ENCODE results near the gene GGA2.
"Not testable (repeated sequence)": the region's sequence is repeated elsewhere in the genome, so short reads cannot be mapped to it uniquely, and the experiment has no call there.

GGA2 gene

DNA sequence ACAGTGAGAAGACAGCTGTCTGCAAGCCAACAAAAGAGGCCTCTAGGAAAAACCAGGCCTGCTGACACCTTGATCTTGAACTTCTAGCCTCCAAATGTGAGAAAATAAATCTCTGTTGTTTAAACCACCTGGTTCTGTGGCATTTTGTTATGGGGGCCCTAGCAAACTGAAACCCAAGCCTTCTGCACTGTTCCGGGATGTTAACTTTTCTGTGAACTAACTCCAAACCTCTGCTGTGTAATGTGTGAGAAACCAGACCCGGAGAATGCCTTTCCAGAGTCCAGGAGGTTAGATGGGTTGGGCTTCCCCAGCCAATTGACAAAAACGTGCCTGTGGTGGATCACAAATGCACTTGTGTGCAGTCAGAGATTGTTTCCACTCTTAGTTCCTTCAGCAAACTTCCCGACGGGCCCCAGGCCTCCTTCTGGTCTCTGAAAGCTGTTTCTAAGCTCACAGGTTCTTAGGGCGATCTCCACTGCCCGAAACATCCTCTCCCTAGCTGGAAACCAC is 13.6 kb upstream of the GGA2 start:
- DNase-seq = no peak

DNA sequence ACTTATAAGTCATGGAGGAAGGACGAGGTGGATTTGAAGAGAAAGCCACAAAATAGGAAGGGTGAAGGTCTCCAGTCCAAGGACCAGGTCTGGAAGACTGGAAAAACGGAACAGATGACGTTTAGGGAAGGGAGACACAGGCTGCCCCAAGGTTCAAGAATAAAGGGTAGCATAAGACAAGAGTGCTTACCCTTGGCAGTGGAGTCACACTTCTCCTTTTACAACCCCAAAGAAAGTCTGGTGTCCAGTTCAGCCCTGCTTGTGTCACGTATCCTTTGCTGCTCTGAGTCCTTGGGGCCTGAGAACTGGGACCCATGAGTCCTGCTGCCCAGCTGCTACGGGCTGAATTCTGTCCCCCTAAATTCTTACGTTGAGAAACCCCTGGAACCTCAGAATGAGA is 13.0 kb upstream of the GGA2 start:
- no peak for DNase-seq

DNA sequence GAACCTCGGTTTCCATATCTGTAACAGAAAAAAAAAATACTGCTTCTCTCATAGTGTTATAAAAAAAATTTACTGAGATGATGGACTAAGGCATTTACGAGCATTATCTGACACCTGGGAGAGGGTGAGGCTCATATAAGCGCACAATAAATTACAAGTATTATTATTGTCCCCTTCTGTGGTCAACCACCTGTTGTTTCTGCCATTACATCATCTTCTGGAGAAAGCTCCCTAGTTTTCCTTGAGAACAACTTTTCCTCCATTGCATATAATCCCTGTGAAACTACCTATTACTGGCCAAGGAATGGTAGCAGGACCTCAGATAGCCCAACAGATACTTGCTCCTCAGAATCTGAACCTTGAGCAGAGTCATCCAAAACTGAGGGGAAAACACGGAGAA is 11.7 kb upstream of the GGA2 start:
- DNase-seq = no peak

DNA sequence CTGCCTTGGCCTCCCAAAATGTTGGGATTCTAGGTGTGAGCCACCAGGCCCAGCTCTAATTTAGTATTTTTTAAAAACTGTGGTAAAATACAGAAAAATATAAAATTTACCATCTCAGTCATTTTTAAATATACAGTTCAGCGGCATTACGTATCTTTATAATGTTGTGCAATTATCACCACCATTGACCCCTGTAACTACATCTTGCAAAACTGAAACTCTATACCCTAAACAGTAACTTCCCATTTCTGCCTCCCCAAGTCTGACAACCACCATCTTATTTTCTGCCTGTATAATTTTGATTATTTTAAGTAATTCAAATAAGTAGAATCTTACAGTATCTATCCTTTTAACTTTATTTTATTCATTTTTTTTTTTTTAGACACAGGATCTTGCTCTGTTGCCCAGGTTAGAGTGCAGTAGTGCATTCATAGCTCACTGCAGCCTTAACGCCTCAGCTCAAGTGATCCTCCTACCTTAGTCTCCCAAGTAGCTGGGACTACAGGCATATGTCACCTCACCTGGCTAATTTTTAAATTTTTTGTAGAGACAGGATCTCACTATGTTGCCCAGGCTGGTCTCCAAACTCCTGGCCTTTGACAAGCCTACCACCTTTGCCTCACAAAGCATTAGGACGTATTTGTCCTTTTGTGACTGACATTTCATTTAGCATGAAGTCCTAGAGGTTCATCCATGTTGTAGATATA is 10.9 kb upstream of the GGA2 start:
- no peak for DNase-seq

DNA sequence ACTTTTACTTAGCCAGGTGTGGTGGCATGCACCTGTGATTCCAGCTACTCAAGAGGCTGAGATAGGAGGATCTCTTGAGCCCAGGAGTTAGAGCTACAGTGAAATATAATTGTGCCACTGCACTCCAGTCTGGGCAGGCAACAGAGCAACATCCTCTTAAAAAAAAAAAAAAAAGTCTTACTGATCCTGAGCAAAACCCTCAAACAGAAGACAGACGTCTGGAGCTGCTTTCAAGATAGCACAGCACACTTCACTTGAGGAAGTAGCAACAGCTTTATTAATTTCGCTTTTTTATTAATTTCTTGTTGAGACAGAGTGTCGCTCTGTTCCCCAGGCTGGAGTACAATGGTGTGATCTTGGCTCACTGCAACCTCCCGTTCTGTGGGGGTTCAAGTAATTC is 10.2 kb upstream of the GGA2 start:
- no peak for DNase-seq

DNA sequence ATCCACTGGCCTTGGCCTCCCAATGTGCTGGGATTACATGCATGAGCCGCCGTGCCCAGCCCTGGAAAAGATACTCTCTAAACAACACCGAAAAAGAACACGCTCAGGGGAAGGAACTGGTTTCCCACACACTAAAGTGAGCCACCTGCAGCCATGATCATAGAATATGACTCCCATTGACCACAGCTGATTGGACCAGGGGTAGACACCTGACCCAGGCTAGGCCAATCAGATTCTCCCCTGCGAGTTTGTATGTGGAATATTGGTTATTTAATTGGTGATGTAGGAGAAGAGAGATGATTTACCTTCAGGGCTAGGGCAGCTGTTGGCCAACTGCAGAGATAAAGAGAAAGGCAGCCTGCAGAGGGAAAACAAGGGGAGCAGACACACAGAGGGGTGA is 9.0 kb upstream of the GGA2 start:
- DNase-seq = no peak

DNA sequence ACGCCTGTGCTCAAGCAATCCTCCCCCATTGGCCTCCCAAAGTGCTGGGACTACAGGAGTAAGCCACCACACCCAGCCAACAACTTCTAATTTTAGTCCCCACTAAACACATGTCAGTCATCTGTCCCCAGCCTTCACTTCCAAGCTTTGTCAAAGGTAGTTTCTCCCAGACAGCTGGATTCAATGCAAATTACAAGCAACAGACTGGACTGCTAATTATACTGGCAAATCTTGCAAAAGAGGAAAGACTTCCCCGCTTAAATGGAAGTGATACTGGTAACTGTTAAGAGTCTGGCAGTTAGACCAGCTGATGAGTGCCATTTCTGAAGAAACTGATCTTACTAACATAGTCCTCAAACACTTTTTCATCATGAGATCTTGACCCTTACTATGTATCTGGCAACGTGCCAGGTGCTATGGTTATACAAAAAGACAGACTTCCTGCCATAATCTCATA is 8.2 kb upstream of the GGA2 start:
- DNase-seq = no peak

DNA sequence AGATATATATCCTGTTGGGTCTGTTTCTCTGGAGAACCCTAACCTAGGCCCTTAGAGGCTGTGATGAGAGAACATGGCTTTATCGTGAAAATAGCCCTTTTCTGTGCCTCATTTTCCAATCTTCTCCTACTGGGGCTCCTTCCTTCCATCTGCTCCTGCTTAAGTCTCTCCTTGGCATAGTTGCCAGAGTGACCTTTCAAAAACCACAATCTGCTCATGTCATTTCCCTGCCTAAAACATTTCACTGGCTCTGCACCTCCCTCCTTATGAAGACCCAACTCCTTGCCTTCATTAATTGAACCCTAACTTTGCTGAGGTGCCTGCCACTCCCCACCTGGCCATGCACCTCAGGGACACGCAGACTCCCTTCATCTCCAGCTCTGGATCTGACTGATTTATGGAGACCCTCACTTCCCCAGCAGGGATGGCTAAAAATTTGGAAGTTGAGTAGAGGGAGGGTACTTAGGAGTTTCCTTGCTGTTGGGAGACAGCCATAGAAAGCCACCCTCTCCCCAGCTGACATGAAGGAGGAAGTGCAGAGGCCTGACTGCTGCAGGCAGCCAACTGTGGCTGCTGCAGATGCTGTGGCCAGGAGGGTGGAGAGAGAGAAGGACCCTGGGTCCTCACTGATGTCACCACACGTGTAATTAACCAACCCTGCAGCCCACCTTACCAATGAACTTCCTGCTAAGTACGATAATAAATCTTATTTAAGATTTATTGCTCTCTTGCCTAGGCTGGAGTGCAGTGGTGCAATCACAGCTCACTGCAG is 6.3 kb upstream of the GGA2 start:
- DNase-seq = no peak

DNA sequence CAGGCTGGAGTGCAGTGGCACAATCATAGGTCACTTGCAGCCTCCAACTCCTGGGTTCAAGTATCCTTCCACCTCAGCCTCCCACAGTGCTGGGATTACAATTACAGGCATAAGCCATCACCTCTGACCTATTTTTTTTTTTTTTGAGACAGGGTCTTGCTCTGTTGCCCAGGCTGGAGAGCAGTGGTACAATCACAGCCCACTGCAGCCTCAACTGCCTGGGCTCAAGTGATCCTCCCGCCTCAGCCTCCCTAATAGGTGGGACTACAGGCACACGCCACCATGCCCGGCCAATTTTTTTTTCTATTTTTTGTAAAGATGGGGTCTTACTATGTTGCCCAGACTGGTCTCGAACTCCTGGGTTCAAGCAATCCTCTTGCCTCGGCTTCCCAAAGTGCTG is 5.6 kb upstream of the GGA2 start:
- no peak for DNase-seq

DNA sequence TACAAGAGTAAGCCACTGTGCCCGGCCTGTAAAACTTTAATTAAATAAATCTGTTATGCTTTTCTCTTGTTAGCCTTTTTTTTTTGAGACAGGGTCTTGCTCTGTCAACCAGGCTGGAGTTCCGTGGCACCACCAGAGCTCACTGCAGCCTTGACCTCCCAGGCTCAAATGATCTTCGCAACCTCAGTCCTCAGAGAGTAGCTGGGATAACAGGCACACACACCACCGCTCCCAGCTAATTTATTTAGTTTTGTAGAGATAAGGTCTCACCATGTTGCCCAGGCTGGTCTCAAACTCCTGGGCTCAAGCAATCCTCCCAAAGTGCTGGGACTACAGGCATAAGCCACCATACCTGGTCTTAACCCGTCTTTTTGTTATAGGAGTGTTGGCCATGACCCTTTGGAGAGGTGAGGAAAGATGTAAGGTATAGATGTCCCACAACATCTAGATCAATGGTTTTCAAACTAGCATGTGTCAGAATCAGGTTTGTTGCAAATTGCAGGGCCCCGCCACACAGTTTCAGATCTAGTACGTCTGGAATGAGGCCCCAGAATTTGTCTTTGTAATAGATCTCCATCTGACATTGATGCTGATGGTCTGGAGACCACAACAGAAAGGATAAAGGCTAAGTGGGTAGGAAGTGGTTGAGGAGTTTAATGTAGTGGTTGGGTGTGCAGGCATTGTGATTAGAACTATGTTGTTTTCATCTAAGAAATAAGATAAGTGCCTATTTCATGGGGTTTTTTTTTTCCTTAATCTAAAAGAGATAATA is 4.3 kb upstream of the GGA2 start:
- DNase-seq = no peak

DNA sequence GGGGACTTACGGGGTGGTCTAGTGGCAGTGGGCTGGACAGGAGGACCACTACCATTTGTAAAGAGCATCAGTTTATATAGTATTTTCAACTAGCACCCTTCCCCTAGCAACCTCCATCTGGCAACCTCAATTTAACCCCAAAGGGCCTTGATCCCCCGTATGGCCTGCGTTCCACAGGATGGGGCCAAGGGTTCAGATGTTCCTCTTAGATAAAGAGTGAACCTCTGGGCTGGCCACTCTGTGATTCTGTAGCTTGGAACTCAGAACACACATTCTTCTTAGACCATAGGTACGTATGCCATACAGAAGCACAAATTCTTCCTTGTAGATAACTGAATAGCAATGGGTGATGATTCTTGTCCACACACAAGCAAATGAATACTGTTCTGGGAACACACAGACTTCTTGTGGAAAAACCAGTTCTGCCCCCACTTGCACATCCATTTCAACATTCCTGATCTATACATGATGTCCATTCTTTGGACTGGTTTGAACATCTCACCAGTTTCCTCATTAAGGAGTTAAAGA is 1.9 kb upstream of the GGA2 start:
- no peak for DNase-seq

DNA sequence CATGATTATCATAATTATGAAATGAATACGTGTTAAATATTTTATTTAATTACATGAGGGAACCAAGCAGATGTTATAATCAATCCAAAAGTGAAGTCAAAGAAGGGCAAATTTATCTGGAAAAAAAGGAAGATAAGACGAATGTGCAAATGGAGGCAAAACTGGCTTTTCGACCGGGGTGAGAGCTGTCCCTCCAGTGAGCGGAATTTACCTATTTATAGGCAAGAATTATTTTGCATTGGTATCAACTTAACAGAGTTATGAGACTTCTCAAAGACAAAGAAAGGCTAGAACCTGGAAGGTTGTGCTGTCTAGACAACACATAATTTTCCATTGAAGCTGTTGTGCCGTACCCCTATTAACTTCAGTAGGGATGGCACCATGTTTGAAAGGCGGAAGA is 1.4 kb upstream of the GGA2 start:
- no peak for DNase-seq

DNA sequence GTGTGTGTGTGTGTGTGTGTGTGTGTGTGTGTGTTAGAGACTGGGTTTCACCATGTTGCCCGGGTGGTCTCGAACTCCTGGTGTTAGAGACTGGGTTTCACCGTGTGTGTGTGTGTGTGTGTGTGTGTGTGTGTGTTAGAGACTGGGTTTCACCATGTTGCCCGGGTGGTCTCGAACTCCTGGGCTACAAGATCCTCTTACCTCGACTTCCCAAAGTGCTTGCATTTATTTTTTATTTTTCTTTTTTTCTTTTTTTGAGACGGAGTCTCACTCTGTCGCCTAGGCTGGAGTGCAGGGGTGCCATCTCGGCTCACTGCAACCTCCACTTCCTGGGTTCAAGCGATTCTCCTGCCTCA is 599 bp upstream of the GGA2 start:
- DNase-seq = not testable (repeated sequence)

DNA sequence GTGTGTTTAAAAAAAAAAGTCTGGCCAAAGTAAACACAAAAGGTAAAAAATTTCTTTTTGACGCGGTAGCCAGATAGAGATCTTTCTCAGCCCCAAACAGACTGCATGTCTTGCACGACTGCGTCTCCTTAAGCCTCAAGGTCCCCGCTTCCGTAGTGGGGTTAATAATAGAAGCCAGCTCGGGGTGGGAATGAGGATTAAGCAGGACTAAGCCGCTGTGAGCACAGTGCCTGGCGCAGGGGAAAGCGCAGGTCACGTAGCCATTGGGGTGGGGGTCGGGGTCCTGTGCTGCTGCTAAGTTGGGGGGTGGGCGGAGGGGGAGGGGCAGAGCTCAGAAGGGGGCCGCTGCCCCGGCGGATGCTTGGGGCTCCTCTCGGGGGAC is 521 bp downstream of the GGA2 start:
- DNase-seq = no peak

DNA sequence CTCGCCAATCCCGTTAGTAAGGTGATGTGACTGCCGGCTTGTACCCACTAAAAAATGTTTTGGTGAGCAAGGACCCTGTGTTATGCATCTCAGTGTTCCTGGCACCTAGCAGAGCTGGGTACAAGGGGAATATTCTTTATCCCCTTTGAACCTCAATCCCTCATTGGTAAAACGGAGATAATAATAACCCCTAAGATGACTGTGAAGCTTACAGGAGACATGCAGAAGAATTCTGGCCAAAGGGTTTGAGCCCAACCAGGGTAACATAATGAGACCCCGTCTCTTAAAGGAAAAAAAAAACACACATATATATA is 896 bp downstream of the GGA2 start:
- DNase-seq = no peak

DNA sequence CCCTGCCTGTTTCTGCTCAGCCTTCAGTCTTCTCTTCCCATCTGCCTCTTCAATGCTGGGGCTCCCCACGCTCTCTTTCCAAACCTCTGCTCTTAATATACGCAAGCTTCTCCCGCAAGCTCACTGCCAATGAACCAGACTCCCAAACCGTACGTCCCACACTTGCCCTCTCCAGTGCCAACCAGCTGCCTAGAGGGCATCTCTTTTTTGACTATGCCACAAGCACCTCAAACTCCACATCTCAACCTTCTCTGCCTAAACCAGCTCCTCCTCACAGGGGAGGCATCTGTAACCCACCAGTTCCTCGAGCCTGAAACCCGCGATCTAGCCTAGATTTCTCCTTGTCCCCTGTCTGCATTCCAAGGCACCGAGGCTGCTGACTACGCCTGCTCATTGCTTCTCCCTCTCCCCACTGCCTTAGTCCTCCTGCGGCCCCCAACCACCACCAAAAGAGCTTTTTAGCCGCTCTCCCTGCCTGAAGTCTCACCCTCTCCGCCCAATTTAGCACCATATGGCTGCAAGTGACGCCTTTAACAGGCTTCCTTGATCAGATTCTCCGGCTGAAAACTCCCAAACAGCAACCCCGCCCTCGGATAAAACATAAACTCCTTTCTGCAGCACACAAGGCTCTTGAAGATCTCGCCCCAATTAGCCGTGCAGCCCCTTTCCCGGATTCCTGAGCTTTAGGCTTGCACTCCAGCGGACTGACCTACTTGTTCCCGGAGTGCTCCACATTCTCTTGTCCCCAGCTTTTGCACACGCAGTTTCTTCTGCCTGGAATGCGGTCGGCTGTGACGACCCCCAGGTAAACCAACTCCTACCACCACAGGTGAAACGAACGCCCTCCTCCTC is 1.5 kb downstream of the GGA2 start:
- DNase-seq = no peak

DNA sequence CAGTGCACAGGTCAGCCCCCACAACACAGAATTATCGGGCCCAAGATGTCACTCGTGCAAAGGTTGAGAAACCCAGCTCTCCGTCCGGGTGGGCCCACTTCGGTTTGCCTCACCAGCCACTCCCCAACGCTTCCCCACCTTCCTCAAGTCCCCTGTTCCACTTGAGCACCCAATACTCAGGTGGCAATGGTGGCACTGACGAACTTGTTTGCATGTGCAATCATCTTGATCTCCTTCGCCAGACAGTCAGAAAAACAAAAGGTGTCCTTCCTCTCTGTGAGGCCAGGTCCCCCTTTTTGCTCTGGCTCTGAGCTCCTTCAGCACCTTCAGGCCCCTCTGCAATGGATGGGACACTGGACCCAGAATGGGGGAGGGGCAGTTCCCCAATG is 3.7 kb downstream of the GGA2 start:
- DNase-seq = no peak

DNA sequence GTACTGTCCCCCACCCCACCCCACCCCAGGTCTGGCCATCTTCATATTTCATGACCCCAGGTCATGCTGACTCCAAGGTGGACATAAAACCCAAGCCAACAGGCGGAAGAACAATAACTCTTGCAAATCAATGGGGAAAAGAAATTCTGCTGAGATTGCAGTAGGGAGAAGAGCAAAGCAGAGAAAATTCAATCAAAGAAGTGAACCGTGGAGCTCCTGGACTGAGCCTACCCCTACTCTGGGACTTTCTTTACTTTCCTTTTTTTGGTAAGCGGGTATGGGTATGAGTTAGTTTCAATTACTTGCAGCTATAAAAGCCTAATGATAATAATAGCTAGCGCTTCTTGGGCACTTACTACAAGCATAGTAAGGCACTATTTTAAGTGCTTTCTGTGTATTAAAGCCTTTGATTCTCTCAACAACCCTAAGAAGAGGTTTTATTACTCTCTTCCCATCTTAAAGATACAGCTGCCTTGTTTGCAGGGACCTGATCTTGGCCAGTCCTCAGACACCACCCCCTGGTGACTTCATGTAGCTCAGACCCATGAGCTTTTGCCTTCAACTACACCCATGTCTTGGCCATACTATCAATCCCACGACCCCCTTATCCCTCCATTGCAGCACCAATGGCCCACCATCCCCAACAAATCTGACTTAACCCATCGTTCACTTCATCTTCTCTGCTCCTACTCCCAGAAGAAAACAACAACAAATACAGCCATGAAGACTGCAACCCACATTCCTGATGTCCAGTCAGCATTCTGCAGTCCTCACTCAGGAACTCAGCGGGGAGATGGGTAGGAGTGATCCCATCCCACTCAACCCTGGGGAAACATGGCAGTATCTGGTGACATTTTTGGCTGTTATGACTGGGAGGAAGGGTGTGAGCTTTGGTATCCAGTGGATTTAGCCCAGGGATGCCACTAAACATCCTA is 4.4 kb downstream of the GGA2 start:
- DNase-seq = no peak

DNA sequence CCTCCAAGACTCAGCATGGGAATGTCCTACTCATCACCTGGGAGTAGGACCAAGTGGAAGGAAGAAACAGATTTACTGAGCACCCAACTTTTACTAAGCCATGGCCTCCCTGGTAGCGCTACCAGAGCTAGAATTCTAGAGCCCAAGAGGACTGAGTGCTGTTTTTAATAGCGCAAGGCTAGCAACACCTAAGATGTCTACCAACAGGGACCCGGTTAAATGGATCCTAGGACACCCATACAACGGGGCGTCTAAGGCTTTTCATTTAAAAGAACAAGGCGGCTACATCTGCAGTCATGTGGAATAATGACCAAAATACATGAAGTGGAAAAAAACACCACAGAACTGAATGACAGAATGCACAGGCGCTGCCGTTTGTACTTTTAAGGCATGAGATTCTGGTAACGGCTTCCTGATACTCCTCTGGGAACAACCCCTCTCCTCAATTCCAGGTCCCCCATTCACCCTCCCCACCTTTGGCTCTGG is 5.1 kb downstream of the GGA2 start:
- no peak for DNase-seq

DNA sequence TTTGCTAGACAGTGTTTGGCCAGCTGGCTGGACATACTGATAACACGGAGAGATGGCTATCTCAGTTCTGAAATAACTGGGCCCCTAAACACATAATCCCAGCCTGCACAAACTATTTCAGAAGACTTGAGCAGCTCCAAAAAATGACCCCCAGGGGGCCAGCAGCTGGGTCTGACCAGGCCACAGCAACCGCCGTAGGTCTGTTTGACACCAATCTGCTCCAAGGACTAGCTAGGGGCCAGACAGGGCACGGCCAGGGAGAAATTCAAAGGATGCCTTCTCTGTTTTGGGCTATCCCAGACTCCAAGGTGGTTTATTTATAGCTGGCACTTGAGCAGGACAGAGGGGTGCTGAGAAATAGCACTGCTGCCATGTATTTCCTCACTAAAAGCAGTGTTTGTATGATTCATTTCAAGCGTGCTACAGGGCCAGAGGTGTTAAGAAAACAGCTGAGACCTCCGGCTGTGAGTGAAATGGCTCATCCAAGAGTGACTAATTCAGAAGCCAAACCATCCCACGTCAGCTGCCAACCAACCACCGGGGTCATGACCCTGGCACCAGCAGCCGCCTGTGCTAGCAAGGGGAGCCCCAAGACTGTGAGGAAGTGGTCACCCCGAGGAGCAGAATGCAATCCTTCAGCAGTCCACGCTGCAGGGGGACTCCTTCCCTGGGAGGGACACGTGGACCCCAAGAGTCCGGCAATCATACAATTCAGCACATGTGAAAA is 5.7 kb downstream of the GGA2 start:
- DNase-seq = no peak

DNA sequence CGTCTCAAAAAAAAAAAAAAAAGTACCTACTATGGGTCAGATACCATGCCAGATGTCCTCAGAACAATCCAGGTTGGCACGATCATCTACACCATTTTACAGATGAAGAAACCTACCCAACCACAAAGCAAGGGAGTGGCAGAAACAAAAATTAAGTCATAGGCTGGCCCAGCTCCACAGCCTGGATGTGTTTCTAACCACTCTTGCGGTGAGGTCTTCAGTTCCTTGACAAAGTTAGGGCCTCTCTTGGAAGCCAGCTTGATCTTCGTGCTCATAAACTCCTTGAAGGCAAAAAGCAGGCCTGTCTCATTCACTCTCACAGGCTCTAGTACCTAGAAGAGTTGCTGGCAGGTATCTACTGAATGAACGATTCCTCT is 6.2 kb downstream of the GGA2 start:
- DNase-seq = no peak

All from NCI-H187 treated with DMSO at 0.1 percent for 48 hours (cell line).